GM21528 (cell line): ENCODE results near the gene SDCBP2.

ENCODE experiments used
- ATAC-seq: cut with Tn5 transposase; IDR thresholded peaks from one replicate; pipeline ENCODE4 v1.9.1; 2021; ENCODE audit warnings: mild to moderate bottlenecking, moderate library complexity; ENCODE audit not compliant: unreplicated experiment, low FRiP score

SDCBP2 gene

GRCh38 chr20:1278993-1279392 is 49.9 kb downstream of the SDCBP2 start:
- no peak for ATAC-seq

- no peak for ATAC-seq
These were observed 51.2 kb downstream of the SDCBP2 start for GRCh38 chr20:1277529-1278322.

- no peak for ATAC-seq
These were observed 53.0 kb downstream of the SDCBP2 start for GRCh38 chr20:1275919-1276318.

GRCh38 chr20:1274485-1275311 is 54.2 kb downstream of the SDCBP2 start:
- ATAC-seq: no peak

- ATAC-seq: no peak
These were observed 55.6 kb downstream of the SDCBP2 start for GRCh38 chr20:1273366-1273765.

- no peak for ATAC-seq
These were observed 56.4 kb downstream of the SDCBP2 start for GRCh38 chr20:1272368-1273100.

- no peak for ATAC-seq
These were observed 59.1 kb downstream of the SDCBP2 start for GRCh38 chr20:1269850-1270249.

GRCh38 chr20:1269235-1269634 is 59.7 kb downstream of the SDCBP2 start:
- ATAC-seq: no peak

- ATAC-seq: no peak
These were observed 61.0 kb downstream of the SDCBP2 start for GRCh38 chr20:1267809-1268374.

GRCh38 chr20:1267161-1267560 is 61.8 kb downstream of the SDCBP2 start:
- no peak for ATAC-seq

- peak; percentile 70 for ATAC-seq
These were observed 62.6 kb downstream of the SDCBP2 start, which contains the start of gene SNPH for GRCh38 chr20:1266167-1266973. Gene SNPH (plus strand): TSS chr20:1266294. CDS start chr20:1296240, 29,946 bp downstream.

- ATAC-seq: no peak
These were observed 63.1 kb downstream of the SDCBP2 start for GRCh38 chr20:1265916-1266166.

GRCh38 chr20:1265226-1265915 is 63.6 kb downstream of the SDCBP2 start:
- no peak for ATAC-seq

GRCh38 chr20:1264727-1265126 is 64.2 kb downstream of the SDCBP2 start:
- ATAC-seq: no peak

GRCh38 chr20:1263853-1264252 is 65.1 kb downstream of the SDCBP2 start:
- ATAC-seq: no peak
